Effector memory CD4-positive, alpha-beta T cell (primary cell): Measurements from ENCODE around the gene ACOXL.

Experiments used
- DNase-seq, 3 donors: peaks; one replicate each; pipeline ENCODE4 v3.0.0-alpha.2; 2020
- H3K27ac ChIP-seq: 2 replicates; pipeline ENCODE4 v1.7.0; 2013; ENCODE audit warnings: mild to moderate bottlenecking, low read length, moderate library complexity; ENCODE audit not compliant: insufficient read depth, poor library complexity, severe bottlenecking
- H3K27me3 ChIP-seq: replicated peaks from 2 replicates; pipeline ENCODE4 v1.7.0; 2013; ENCODE audit warnings: mild to moderate bottlenecking, low read length; ENCODE audit not compliant: insufficient read depth, control insufficient read depth, poor library complexity, severe bottlenecking
- H3K36me3 ChIP-seq: 2 replicates; pipeline ENCODE4 v1.7.0; 2013; ENCODE audit warnings: mild to moderate bottlenecking, low read length, moderate library complexity; ENCODE audit not compliant: control insufficient read depth, insufficient read depth
- H3K4me1 ChIP-seq: 2 replicates; pipeline ENCODE4 v1.7.0; 2013; ENCODE audit warnings: low read length, mild to moderate bottlenecking; ENCODE audit not compliant: control insufficient read depth, insufficient read depth, poor library complexity, severe bottlenecking
- H3K4me3 ChIP-seq: 2 replicates; pipeline ENCODE4 v1.7.0; 2013; ENCODE audit warnings: low read length, low read depth, mild to moderate bottlenecking; ENCODE audit not compliant: insufficient read depth, poor library complexity, severe bottlenecking
- H3K9me3 ChIP-seq: 2 replicates; pipeline ENCODE4 v1.7.0; 2013; ENCODE audit warnings: mild to moderate bottlenecking, low read length, moderate library complexity; ENCODE audit not compliant: control insufficient read depth

Gene ACOXL

GRCh38 chr2:111108745-111109271 lies 376.4 kb downstream of the ACOXL start:
- H3K4me3 ChIP-seq: no peak overlapping the region
- no peak overlapping the region for H3K27ac ChIP-seq
- H3K27me3 ChIP-seq: peaks cover 4% of the 10 kb centered on the region
- H3K36me3 ChIP-seq: no peaks in the 10 kb centered on the region
- H3K4me1 ChIP-seq: no peaks in the 10 kb centered on the region
- no peak for DNase-seq
- H3K9me3 ChIP-seq: no peaks in the 10 kb centered on the region

GRCh38 chr2:111111101-111111755 lies 378.9 kb downstream of the ACOXL start:
- H3K36me3 ChIP-seq: no peaks in the 10 kb centered on the region
- H3K9me3 ChIP-seq: no peaks in the 10 kb centered on the region
- DNase-seq: no peak
- H3K27me3 ChIP-seq: peaks cover 9% of the 10 kb centered on the region
- no peaks in the 10 kb centered on the region for H3K4me1 ChIP-seq
- H3K27ac ChIP-seq: no peak overlapping the region
- H3K4me3 ChIP-seq: no peak overlapping the region

GRCh38 chr2:111113838-111114237 lies 381.5 kb downstream of the ACOXL start:
- Histone ChIP-seq H3K4me3 (no peak overlapping the region), H3K4me1 (peaks cover 22% of the 10 kb centered on the region), H3K36me3 (no peaks in the 10 kb centered on the region), H3K27me3 (peaks cover 26% of the 10 kb centered on the region), H3K9me3 (no peaks in the 10 kb centered on the region), H3K27ac (no peak overlapping the region)
- no peak for DNase-seq

GRCh38 chr2:111116011-111116746 lies 383.8 kb downstream of the ACOXL start:
- H3K9me3 ChIP-seq: no peaks in the 10 kb centered on the region
- no peaks in the 10 kb centered on the region for H3K36me3 ChIP-seq
- H3K4me1 ChIP-seq: peaks cover 38% of the 10 kb centered on the region
- DNase-seq: no peak
- H3K27ac ChIP-seq: no peak overlapping the region
- H3K4me3 ChIP-seq: no peak overlapping the region
- H3K27me3 ChIP-seq: peaks cover 30% of the 10 kb centered on the region

- peak; percentile 44 to 52 (median 44) for DNase-seq
- Histone ChIP-seq H3K9me3 (no peaks in the 10 kb centered on the region), H3K36me3 (no peaks in the 10 kb centered on the region), H3K4me3 (peak overlapping the region; percentile 74), H3K27me3 (peaks cover 30% of the 10 kb centered on the region), H3K4me1 (peaks cover 47% of the 10 kb centered on the region), H3K27ac (no peak overlapping the region)
These were observed 384.6 kb downstream of the ACOXL start for GRCh38 chr2:111116843-111117597.

- no peaks in the 10 kb centered on the region for H3K36me3 ChIP-seq
- DNase-seq: peak in 1 of 3 donors; percentile 2
- peak overlapping the region; percentile 74 for H3K4me3 ChIP-seq
- no peak overlapping the region for H3K27ac ChIP-seq
- H3K27me3 ChIP-seq: peaks cover 30% of the 10 kb centered on the region
- peaks cover 49% of the 10 kb centered on the region for H3K4me1 ChIP-seq
- H3K9me3 ChIP-seq: no peaks in the 10 kb centered on the region
These were observed 385.5 kb downstream of the ACOXL start for GRCh38 chr2:111117598-111118480.

GRCh38 chr2:111118481-111118980 lies 386.2 kb downstream of the ACOXL start:
- DNase-seq: no peak
- Histone ChIP-seq H3K27me3 (peaks cover 30% of the 10 kb centered on the region), H3K27ac (no peak overlapping the region), H3K4me1 (peaks cover 49% of the 10 kb centered on the region), H3K36me3 (no peaks in the 10 kb centered on the region), H3K4me3 (peak overlapping the region; percentile 74), H3K9me3 (no peaks in the 10 kb centered on the region)

- Histone ChIP-seq H3K27me3 (peaks cover 30% of the 10 kb centered on the region), H3K9me3 (no peaks in the 10 kb centered on the region), H3K4me3 (peak overlapping the region; percentile 74), H3K27ac (no peak overlapping the region), H3K36me3 (no peaks in the 10 kb centered on the region), H3K4me1 (peaks cover 54% of the 10 kb centered on the region)
- DNase-seq: peak in 2 of 3 donors; percentile 8 to 19
These were observed 386.8 kb downstream of the ACOXL start for GRCh38 chr2:111118981-111119821.
